Retinal pigment epithelial cell (primary cell): Measurements from ENCODE around the gene PHC2.

ENCODE experiments used
- DNase-seq: peaks from one replicate; pipeline ENCODE4 v3.0.0-alpha.2; 2010; ENCODE audit warnings: low read depth
- H3K4me3 ChIP-seq: 2 replicates; pipeline ENCODE4 v1.5.1; 2011; ENCODE audit warnings: mild to moderate bottlenecking, low read length, control low read depth, moderate library complexity
- CTCF ChIP-seq: conservative IDR thresholded peaks from 2 replicates; pipeline ENCODE4 v1.5.1; 2011; ENCODE audit warnings: low read depth, low read length, control low read depth, inconsistent platforms

Gene PHC2

GRCh38 chr1:33391343-33392078, 39.4 kb downstream of the PHC2 start:
- DNase-seq = no peak
- no peak overlapping the region for H3K4me3 ChIP-seq
- TF ChIP-seq CTCF = no peak

- no peak overlapping the region for H3K4me3 ChIP-seq
- no peak for DNase-seq
Measured at GRCh38 chr1:33390542-33390941, 40.4 kb downstream of the PHC2 start.

GRCh38 chr1:33388805-33389771, 41.8 kb downstream of the PHC2 start:
- no peak overlapping the region for H3K4me3 ChIP-seq
- DNase-seq = no peak
- no peak for TF ChIP-seq CTCF

More at GRCh38 chr1:33390542-33390941, 40.4 kb downstream of the PHC2 start:
- TF ChIP-seq CTCF = no peak

- DNase-seq = no peak
- no peak for TF ChIP-seq CTCF
- H3K4me3 ChIP-seq = no peak overlapping the region
Measured at GRCh38 chr1:33387625-33388024, 43.3 kb downstream of the PHC2 start.

- H3K4me3 ChIP-seq = no peak overlapping the region
- TF ChIP-seq CTCF = no peak
- DNase-seq = no peak
Measured at GRCh38 chr1:33385251-33385650, 45.6 kb downstream of the PHC2 start.

GRCh38 chr1:33384040-33384812, 46.7 kb downstream of the PHC2 start:
- H3K4me3 ChIP-seq = no peak overlapping the region
- no peak for DNase-seq
- TF ChIP-seq CTCF = no peak
